GM19035 (cell line): ENCODE data around the gene CDC25B.
A peak's percentile ranks its signal among the peaks of the same experiment; 100 is the strongest.

Source experiments
- ATAC-seq: cut with Tn5 transposase; IDR thresholded peaks from one replicate; pipeline ENCODE4 v1.9.1; 2021; ENCODE audit not compliant: unreplicated experiment

The CDC25B gene

DNA sequence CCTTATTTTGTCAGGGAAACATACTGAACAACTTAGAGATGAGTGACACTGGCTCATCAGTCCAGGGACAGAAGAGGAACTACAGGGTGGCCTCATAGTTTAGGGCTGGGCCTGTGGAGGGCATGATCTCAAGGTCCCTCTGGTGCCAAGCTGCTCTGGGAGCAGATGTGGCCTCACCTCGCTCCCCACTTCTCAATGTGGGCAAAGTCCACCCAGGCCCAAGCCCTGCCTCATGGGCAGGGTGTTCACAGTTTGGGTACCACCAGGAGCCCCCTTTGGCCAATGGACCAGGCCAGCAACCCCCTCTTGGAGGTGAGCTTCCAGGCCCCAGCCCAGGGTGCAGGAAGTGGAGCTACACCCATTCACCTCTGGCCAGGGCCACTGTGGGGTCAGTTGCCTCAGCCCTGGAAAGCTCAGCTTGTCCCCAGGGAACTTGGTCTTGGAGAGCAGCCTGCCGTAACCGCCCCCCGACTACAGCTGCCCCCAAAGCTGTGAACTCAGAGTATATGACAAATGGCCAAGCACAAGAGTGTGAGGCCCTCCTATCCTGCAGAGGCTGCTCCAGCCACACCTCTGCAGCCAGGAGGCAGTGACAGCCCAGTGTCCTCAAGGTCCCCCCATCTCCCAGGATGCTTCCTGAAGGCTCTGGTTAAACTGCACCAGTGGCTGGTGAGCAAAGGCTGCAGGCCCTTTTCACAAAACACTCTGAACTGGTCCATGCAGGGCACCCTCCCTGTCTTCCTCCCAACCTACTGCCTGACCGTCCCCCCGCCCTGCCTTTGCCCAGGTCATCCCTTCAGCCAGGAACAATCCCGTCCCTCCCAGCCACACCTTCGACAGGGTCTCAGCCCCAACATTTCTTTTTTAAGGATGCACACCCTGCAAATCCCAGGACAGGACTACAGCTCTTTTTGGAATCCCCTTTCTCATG lies 32.2 kb upstream of the CDC25B start:
- ATAC-seq = no peak

DNA sequence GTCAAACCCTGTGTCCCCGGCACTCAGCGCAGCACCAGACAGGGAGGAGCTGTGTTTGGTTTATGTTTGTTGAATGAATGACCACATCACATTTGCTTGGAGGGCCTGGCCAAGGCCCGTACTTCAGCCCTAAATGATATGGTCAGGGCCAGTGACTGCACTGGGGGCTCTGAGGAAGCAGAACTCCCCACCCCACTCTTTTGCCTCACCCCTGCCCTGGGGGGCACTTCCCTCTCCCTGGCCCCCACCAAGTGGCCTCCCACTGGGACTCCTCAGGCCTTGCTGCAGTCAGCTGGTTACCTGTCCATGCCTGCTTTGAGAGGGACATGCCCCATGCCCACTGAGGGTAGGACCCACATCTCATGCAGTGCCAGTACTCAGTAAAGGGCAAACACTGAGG lies 31.5 kb upstream of the CDC25B start:
- no peak for ATAC-seq

DNA sequence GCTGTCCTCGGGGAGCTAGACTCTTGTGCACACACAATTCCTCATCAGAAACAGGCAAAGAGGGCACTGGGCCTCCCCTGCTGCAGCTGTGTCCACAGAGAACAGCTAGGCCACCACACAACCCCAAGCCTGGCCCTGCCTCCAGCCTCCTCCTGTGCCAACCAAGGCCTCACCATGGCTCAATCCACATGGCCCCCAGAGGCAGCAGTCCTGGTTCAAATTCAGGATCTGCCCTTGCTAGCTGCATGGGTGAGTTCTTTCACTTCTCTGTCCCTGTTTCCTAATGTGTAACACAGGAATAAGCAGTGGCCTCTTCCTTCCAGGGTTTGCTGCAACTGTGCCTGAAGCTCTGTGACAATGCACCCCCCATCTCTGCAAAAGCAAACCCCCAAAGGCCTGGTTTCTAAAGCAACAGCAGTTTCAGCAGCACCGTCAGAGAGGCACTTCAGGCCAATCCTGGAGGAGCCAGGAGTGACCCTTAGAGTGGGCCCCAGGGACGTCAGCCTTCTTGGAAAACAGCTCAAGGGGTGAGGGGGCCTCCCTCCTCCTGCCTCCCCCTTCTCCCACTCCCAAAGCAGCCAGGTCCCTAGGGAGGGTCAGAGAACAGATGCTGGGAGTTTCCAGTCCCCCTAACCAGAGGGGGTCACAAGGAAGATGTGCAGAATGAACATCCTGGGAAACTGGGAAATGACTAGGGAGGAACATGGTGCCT lies 30.8 kb upstream of the CDC25B start:
- no peak for ATAC-seq

DNA sequence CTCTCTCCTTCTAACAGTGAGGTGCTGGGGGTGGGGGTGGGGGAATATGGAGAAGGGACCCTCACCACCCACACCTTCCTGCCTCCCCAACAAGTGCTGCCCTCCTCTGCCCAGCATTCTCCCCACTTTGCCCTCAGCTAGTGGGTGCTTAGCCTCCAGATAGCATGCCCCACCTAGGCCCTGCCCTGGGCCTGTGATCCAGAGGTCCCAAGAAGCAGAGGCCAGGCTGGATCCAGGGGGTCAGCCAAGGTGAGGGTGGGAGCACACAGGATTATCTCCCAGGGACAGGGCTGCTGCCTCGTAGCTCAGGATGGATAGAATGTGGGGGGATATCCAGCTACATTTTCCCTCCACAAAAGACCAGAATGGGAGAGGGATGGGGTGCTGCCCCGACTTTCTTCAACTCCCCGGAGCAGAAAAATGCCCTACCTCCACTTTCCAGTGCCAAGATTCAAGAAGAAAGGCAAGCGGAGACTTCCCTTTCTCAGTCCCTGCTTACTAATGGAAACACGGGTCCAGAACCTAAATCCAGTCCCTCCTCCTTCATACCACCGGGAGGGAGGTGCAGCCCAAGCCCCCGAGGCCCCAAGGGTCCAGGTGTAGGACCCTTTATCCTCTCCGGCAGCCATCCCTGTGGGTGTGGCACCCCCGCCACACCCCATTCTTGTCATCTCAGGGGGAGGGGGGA lies 29.5 kb upstream of the CDC25B start:
- no peak for ATAC-seq

DNA sequence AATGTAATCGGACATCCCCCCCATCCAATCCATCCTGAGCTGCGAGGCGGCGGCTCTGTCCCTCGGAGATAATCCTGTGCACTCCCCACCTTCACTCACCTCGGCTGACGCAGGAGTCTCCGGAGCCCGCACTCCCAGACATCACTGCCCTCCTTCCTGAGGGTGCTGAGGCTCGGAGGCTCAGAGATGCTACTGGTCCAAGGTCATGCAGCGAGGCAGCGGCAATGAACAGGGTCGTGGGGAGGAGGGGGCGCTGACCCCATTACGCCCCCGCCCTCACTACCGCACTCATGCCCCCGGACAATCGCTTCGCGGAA lies 29.0 kb upstream of the CDC25B start:
- peak; percentile 2 for ATAC-seq

DNA sequence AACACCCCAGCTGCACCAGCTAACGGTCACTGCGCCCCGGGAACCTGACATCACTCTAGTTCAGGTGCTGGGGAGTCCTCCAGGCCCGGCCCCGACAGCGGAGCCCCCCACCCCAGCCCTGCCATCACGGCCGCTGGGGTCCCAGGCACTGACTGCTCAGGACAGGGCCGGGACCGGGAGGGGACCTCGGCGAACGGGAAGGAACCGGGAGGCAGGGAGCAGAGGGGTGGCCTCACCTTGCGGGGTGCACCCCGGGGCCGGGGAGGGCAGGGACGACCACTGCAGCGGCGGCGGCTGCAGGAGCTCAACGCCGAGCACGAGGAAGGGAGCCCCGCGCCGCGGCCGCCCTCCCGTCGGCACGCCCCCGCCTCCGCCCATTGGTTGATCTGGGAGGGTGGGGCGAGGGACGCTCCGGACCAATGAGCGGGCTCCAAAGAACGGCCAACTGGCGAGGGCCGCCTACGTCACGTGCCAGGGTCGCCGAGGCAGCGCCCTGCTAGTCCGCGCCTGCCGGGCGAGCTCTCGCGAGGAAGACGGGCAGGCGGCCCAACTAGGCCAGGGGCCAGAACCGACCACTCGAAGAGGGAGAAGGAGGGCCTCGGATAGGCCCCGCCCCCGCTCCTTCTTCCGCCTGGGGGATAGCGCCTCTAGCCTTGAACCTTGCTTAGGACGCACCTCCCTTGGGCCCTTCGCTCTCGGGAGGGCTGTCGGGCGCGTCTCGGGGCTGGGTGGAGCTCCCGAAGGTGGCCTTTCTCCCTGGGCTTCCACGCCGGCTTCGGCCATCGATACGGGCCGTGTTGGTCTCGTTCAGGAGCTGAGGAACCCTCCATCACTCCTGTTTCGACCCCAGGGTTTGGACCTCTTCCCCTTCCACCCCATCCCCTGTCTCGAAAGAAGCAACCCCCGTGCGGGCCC lies 28.4 kb upstream of the CDC25B start, which contains the start of gene ADISSP:
ADISSP (minus strand) TSS at position 327 of the 915 bp plus-strand sequence. CDS start 7,653 bp downstream, outside the sequence.
- peak; percentile 91 for ATAC-seq

DNA sequence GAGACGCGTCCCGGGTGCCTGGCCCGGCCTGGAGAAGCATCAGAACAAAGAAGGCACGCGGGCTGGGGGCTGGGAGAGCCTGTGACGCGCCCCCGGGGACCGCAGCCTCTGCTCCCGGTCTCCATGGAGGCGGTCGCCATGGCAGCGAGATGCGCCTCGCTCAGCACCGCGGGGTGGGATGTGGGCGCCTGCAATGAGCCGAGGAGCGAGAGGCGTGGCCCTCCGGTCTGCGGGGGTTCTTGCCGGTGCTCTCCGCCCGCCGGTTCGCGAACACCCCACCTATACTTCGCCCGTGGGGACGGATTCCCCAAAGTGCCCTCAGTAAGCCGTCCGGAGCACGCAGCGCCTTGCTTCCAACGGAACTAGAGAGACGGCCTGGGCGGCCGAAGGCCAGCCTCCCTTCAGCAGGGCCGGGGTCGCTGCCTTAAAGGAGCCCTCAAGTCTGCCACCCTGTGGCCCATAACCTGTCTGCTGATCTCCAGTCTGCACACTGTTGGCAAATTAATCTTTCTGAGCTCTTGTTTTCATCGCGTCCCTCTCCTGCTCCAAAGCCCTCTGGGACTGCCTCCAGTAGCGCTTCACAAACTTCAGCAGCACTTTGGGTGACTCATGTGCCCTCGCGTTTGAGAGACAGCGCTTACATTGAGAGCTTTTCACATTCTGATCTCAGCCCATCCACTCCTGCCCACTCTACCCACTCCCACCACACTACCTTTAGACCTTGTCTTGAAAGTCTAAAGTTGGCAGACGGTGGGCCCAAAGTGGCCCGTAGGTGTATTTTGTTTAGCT lies 27.6 kb upstream of the CDC25B start:
- peak; percentile 43 for ATAC-seq

DNA sequence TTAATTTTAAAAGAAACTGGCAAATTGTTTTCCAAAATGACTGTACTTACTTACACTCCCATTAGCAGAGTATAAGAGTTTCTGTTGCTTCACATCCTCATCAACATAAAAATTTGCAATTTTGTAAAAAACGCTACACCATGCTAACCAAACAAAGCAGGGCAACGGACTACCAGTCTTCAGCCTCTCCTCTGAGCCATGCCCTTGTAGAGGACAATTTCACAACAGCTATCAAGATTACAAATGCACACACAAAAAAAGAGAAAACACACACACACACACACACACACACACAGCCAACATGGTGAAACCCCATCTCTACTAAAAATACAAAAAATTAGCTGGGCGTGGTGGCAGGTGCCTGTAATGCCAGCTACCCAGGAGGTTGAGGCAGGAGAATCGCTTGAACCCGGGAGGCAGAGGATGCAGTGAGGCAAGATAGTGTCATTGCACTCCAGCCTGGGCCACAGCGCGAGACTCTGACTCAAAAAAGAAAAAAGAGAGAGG lies 24.5 kb upstream of the CDC25B start:
- no peak for ATAC-seq

DNA sequence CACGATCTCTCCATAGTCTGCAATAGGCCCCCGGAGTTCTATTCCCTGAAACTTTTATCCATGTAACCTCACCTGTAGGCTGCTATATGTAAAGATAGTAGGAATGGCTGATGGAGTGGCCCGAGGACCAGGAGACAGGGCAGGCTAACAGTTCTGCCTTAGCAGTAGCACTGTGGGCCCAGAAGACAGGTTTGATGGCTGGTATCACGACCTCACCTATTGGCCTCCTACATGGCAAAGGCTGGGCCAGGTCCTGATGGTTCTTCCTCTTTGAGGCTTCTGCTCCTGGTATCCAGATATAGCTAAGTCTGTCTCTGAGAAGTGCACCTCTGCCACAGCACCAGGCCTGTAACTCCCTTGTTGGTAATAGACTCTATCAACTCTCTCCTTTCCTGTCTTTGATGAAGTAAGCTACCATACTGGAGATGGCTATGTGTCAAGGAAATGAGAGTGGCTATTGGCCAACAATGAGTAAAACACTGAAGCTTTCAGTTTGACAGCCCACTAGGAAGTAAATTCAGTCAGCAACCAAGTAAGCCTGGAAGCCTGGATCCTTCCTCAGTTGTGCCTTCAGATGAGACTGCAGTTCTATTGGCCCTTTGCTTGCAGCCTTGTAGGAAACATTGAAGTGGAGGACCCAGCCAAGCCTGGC lies 20.5 kb upstream of the CDC25B start:
- ATAC-seq = no peak

DNA sequence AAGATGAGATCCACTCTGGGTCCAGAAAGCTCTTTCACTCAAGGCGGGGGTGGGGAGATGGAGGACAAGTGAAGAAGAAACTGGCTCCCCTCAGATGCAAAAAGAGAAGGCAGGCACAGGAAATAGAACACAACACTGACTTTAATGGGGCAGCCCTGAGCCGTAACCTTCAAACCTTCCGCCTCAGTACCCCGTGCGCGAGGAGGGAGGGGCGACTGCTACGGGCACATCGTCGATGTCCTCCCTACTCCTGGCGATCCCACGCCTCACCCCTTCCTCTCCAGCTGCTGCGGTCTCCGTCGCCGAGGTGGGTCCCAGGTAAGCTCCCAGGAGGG lies 18.8 kb upstream of the CDC25B start:
- no peak for ATAC-seq

DNA sequence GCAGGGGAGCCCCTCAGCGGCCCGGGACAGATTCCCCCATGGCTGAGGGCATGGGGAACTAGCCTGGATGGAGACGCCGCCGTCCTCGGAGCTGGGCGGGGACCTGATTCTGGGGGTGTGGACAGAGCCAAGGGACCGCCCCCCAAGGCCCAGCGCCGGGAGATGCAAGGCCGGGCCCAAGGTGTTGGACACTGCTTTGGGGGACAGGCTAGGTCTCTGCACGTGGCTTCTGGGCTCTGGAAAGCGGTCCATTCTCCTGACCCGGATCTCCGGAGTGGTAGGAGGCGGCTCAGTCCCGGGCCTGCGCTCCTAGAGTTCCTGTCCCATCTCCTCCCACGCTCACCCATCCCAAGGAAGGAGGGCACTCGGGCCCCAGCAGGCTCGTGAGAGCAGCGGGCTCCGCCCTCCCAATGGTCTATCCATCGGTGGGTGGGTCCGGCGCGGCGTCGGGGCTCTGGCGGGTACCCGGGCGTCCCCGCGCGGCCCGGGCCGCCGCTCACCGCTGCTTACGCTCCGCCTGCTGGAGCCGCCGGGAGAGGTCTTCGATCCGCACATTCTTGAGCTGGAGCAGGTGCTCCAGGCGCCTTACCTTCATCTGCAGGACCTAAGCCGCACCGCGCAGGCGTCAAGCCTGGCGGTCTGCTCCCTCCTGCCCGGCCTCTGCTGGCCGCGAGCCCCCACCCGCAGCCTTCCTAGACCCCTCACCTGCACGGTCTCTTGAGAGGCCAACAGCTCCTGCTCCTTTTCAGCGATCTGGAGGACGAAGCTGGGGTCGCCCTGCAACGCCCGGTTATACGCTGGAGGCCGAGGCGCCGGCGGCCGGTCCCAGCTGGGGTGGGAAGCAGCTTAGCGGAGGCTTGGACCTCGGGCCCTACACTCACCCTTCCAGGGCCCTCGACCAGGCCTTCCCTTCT lies 18.1 kb upstream of the CDC25B start:
- peak; percentile 47 for ATAC-seq

DNA sequence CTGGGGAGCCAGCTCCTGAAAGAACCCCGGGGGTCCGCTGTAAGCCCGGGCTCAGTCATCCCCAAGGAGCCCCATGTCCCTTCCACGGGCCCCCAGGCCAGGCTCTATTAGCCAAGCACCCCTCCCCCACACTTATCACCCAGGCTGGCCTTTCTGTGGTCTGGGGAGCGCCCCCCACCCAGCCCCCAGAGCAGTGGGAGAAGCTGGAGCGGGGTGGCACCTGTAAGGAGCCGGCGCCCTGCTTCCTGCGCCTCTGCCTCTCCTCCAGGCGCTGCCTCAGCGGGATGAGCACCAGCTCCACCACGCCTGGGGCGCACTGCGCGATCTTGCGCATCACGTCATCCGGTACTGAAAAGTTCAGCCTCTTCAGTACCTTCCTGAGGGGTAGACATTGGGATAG lies 17.1 kb upstream of the CDC25B start:
- no peak for ATAC-seq

DNA sequence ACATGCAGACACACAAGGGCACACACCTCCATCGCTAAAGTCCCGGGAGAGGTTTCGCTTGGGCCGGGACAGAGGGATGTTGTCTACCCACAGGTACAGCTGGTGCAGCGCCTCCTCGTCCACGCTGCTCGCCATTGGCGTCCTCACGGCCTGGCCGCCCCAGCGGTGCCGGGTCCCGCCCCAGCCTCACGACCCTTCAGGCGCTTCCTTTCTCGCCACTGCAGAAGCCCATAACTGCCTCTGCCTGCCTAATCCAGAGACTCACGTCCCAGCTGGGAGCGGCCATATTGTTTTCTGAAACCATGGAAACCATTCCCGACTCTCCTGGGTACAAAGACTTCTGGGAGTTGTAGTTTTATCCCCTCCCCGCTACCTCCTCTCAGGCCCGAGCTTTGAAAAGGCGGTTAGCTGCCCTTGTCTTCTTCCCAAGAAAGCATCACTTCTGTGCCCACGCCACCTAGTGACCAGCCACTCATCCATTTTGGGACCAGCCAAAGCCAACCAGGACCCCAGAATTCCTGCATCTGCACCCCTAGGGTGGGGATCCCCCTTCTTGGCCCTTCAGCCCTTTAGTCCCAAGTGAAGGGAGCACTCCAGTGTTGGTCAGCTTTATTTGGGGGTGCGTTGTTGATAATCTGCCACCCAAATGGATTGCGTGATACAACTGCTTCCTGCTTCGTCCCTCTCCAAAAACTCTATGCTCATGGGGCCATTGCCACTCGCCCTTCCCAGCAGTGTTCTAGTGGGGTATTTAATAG lies 14.8 kb upstream of the CDC25B start, which contains the start of gene SPEF1:
SPEF1 (minus strand) TSS at position 296 of the 758 bp plus-strand sequence; CDS start at position 135, 161 bp downstream.
- no peak for ATAC-seq

DNA sequence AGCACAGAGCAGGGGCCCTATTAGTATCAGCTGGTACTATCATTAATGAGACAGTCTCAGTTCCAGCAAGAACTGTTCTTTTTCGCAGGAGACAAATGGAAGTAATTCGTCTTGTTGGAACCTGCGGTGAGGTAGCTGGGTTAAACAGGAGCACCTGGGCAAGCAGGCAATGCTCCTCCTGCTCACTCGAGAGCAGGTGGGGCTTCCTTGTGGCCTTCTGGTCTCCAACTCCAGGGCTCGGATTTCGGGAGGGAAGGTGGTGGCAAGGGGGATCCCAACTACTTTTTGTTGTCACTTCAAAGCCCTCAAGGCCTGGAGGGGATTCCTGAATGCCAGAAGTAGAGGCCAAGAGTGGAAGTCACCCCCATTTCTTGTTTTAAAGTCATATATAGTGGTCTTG lies 13.5 kb upstream of the CDC25B start:
- no peak for ATAC-seq

DNA sequence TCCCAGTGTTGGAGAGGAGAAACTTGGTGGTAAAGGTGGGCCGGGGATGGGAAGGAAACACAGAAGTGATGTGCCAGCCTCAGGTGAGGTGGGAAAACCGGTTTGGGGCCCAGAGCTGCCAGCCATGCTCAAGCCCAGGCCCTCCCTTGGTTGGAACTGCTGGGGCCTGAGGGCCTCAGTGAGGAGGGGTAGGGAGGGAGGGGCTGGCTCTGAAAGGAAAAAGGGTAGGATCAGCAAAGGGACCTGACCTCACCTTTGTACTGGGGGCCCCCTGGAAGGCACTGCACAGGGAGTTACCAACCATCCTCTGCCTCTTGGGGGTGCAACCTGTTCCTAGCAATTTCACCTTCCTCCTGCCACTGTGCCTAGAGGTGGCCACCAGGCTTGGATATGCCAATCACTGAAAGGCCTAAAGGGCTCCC lies 13.0 kb upstream of the CDC25B start:
- no peak for ATAC-seq

DNA sequence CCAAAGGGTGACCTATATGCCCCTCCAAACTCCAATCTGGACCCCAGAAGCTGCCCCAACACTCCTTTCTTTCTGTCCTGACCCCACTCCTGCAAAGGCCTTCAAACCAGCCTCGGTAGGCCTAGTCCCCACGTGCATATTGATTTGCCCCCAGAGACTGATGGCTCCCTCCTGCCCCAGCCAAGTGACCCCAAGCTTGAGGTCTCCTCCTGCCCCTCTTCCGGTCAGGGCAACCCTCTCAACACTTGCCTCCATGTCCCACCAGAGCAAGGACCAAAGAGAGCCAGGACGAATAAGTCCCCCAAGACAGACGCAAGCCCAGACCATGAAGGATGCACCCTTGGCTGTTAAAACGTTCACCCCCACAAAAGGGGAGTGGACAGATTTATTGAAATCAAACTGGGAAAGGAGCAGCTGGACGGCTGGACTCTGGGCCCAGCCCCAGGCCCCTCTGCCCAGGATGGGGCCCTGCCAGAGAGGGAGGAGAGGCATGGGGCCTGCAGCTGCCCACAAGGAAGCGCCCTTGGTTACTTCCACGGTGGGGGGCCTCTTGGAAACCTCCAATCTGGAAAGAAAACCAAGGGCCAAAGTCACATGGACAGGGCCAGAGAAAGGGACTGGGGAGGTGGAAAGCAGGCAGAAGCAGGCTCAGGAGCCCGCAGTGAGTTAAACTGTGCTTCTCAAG lies 12.5 kb upstream of the CDC25B start:
- no peak for ATAC-seq
